ENCODE results near the gene YWHAB. TPM values are rescaled to one million over a fixed set of nuclear protein-coding genes. Genes with fewer than 3 reads are reported as not detected.

Gene YWHAB
- polyA plus RNA-seq, 1 of the 3 experiments (the other 2 are of a cell fraction): 84.3 TPM

DNA sequence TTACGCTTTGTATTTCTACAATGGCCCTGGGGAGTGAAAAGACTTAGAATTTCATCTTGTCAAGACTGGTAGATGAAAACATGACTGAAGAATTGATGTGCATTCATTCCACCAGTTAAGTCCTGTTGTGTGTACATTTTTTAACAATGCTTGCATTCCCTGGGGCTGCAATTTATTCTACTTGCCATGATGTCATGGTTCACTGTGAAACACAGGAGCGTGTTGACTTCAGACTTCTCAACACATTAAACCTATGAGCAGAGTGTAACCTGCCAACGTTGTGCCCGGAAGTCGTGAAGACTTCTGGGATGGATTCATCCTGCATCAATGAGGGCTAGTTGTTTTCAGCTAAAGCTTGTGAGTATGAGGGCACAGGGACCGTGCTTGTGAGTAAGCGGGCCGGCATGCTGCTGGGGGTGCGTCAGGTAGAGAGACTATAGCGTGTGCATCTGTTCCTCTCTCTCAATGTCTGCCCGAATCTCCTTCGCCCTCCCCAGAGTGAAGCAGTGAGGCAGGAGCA, 48.8 kb upstream of the YWHAB start:
- no peak overlapping the region for H3K9ac ChIP-seq
- no peaks in the 10 kb centered on the region for H3K9me3 ChIP-seq
- H3K4me2 ChIP-seq: no peak overlapping the region
- no peaks in the 10 kb centered on the region for H4K20me1 ChIP-seq (ENCODE audit: insufficient read depth)
- no peaks in the 10 kb centered on the region; a peak in 1 of 4 replicates for H3K4me1 ChIP-seq (ENCODE audit: control insufficient read depth in 1 of 2, insufficient read depth in 2 of 2, low read depth in 1 of 2, low read length in 1 of 2)
- POLR2A ChIA-PET: no interaction called here
- H3K27ac ChIP-seq (ENCODE audit: low read depth in 2 of 2, low read length in 1 of 2): no peak overlapping the region
- TF ChIP-seq RCOR1 (IDR thresholded peaks at IDR 0.05; ENCODE audit: low read length) (no peak), EZH2phosphoT487 (IDR thresholded peaks at IDR 0.05; ENCODE audit: borderline replicate concordance, low read depth) (no peak), SIN3A (IDR thresholded peaks at IDR 0.05; ENCODE audit: borderline replicate concordance, low read depth, low read length) (no peak), RFX5 (IDR thresholded peaks at IDR 0.05; ENCODE audit: low read length) (no peak), ELF1 (IDR thresholded peaks at IDR 0.05) (no peak)
- H3K79me2 ChIP-seq (ENCODE audit: insufficient read depth): no peaks in the 10 kb centered on the region
- H3F3A ChIP-seq (replicated peaks; ENCODE audit: insufficient read depth): no peaks in the 10 kb centered on the region
- CTCF ChIA-PET: interaction anchor here (1.3 to 2.9 kb wide), 2 partner anchors 31 to 51 kb away, joined by 3 to 10 read pairs; no protein-coding TSS in a partner anchor
- peaks cover 23% of the 10 kb centered on the region for H3K27me3 ChIP-seq (ENCODE audit: insufficient read depth)
- H3K36me3 ChIP-seq (replicated peaks in 1 of 2; ENCODE audit: control insufficient read depth in 1 of 2, insufficient read depth in 2 of 2, low read length in 1 of 2): no peaks in the 10 kb centered on the region
- WGBS (ENCODE audit: low lambda C conversion rate): 66% methylated on average over 12 of the region's 12 CpGs
- H2AFZ ChIP-seq (ENCODE audit: low read depth): no peak overlapping the region
- H3K9me2 ChIP-seq: no peaks in the 10 kb centered on the region
- no peak overlapping the region for H3K4me3 ChIP-seq (ENCODE audit: low read depth in 2 of 2, low read length in 1 of 2)
- no peak for DNase-seq

DNA sequence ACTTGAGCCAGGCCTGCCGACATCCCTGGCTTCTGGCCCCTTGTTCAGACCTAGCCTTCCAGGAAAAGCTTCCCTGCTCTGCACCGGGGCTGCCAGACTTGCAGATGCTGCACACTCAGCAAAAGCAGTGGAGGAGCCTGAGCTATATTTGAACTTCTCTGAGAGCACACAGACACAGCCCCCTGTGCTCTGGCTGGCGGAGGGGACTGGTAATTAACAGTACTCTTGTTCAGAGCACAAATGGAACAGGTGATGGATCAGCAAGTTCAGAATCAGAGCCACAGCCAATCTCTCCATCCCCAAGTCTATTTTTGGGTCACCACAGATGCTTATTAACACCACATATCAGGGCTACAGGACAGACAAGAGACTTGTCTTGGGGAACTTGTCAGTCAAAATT, 47.6 kb upstream of the YWHAB start:
- Histone ChIP-seq H4K20me1 (ENCODE audit: insufficient read depth) (no peaks in the 10 kb centered on the region), H2AFZ (ENCODE audit: low read depth) (no peak overlapping the region), H3K4me3 (ENCODE audit: low read depth in 2 of 2, low read length in 1 of 2) (no peak overlapping the region), H3K27ac (ENCODE audit: low read depth in 2 of 2, low read length in 1 of 2) (no peak overlapping the region), H3K36me3 (replicated peaks in 1 of 2; ENCODE audit: control insufficient read depth in 1 of 2, insufficient read depth in 2 of 2, low read length in 1 of 2) (no peaks in the 10 kb centered on the region), H3K9me2 (no peaks in the 10 kb centered on the region), H3K4me1 (ENCODE audit: control insufficient read depth in 1 of 2, insufficient read depth in 2 of 2, low read depth in 1 of 2, low read length in 1 of 2) (no peaks in the 10 kb centered on the region), H3K4me2 (no peak overlapping the region), H3K79me2 (ENCODE audit: insufficient read depth) (no peaks in the 10 kb centered on the region), H3K27me3 (ENCODE audit: insufficient read depth) (peaks cover 17% of the 10 kb centered on the region), H3K9me3 (no peaks in the 10 kb centered on the region), H3F3A (replicated peaks; ENCODE audit: insufficient read depth) (no peaks in the 10 kb centered on the region), H3K9ac (no peak overlapping the region)
- POLR2A ChIA-PET: no interaction called here
- 28% methylated on average over 3 of the region's 3 CpGs for WGBS (ENCODE audit: low lambda C conversion rate)
- TF ChIP-seq FOXJ3 (CRISPR knock-in tag; IDR thresholded peaks at IDR 0.05) (no peak), SMC3 (IDR thresholded peaks at IDR 0.05; ENCODE audit: low read depth, low read length) (no peak), RCOR1 (IDR thresholded peaks at IDR 0.05; ENCODE audit: low read length) (no peak), NRF1 (IDR thresholded peaks at IDR 0.05; ENCODE audit: low read depth, low read length) (no peak), SIN3A (IDR thresholded peaks at IDR 0.05; ENCODE audit: borderline replicate concordance, low read depth, low read length) (no peak)
- TF ChIP-seq, protein P1, sequence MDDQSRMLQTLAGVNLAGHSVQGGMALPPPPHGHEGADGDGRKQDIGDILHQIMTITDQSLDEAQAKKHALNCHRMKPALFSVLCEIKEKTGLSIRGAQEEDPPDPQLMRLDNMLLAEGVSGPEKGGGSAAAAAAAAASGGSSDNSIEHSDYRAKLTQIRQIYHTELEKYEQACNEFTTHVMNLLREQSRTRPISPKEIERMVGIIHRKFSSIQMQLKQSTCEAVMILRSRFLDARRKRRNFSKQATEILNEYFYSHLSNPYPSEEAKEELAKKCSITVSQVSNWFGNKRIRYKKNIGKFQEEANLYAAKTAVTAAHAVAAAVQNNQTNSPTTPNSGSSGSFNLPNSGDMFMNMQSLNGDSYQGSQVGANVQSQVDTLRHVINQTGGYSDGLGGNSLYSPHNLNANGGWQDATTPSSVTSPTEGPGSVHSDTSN (IDR thresholded peaks at IDR 0.05): no peak
- TF ChIP-seq, protein P2, sequence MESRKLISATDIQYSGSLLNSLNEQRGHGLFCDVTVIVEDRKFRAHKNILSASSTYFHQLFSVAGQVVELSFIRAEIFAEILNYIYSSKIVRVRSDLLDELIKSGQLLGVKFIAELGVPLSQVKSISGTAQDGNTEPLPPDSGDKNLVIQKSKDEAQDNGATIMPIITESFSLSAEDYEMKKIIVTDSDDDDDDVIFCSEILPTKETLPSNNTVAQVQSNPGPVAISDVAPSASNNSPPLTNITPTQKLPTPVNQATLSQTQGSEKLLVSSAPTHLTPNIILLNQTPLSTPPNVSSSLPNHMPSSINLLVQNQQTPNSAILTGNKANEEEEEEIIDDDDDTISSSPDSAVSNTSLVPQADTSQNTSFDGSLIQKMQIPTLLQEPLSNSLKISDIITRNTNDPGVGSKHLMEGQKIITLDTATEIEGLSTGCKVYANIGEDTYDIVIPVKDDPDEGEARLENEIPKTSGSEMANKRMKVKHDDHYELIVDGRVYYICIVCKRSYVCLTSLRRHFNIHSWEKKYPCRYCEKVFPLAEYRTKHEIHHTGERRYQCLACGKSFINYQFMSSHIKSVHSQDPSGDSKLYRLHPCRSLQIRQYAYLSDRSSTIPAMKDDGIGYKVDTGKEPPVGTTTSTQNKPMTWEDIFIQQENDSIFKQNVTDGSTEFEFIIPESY (IDR thresholded peaks at IDR 0.05; ENCODE audit: borderline replicate concordance, low read depth): no peak
- CTCF ChIA-PET: interaction anchor here (2.9 kb wide), 1 partner anchor 30 kb away, joined by 10 read pairs; no protein-coding TSS in a partner anchor
- no peak for DNase-seq

Measured in SK-N-SH (cell line).